Subcutaneous abdominal adipose tissue (tissue), 5 donors: ENCODE measurements around the gene GPC3.

Experiments used
- H3K27ac ChIP-seq: one replicate; pipeline ENCODE4 v1.7.0; 2013; ENCODE audit warnings: low read depth, mild to moderate bottlenecking, inconsistent platforms, low read length, moderate library complexity
- H3K27me3 ChIP-seq, 5 donors: one replicate each; pipeline ENCODE4 v1.7.0; 2013; ENCODE audit warnings: low read length in 5 of 5, inconsistent platforms in 1 of 5; ENCODE audit not compliant: control insufficient read depth in 5 of 5, insufficient read depth in 4 of 5
- H3K36me3 ChIP-seq, 5 donors: one replicate each; pipeline ENCODE4 v1.7.0; 2013; ENCODE audit warnings: low read length in 5 of 5; ENCODE audit not compliant: control insufficient read depth in 5 of 5, insufficient read depth in 5 of 5
- H3K4me1 ChIP-seq, 5 donors: one replicate each; pipeline ENCODE4 v1.7.0; 2013; ENCODE audit warnings: low read length in 5 of 5, mild to moderate bottlenecking in 3 of 5, moderate library complexity in 1 of 5; ENCODE audit not compliant: control insufficient read depth in 5 of 5, insufficient read depth in 5 of 5
- H3K4me3 ChIP-seq, 5 donors: one replicate each; pipeline ENCODE4 v1.7.0; 2013; ENCODE audit warnings: low read length in 5 of 5, low read depth in 1 of 5
- H3K9ac ChIP-seq, 5 donors: one replicate each; pipeline ENCODE4 v1.7.0; 2013; ENCODE audit warnings: low read length in 5 of 5, mild to moderate bottlenecking in 4 of 5, moderate library complexity in 3 of 5
- H3K9me3 ChIP-seq, 5 donors: one replicate each; pipeline ENCODE4 v1.7.0; 2013; ENCODE audit warnings: low read length in 5 of 5; ENCODE audit not compliant: control insufficient read depth in 5 of 5
- donor health status: healthy.
- donor health status: healthy.
- donor health status: healthy.
- donor health status: healthy.
- donor health status: healthy.

Gene GPC3

GRCh38 chrX:133645977-133646718 lies 339.2 kb downstream of the GPC3 start:
- Histone ChIP-seq H3K9me3 (no peaks in the 10 kb centered on the region), H3K27me3 (no peaks in the 10 kb centered on the region), H3K4me1 (peaks cover 0 to 16% (median 7%) of the 10 kb centered on the region in 5 donors), H3K9ac (no peak overlapping the region), H3K27ac (peak overlapping the region; percentile 6), H3K36me3 (no peaks in the 10 kb centered on the region), H3K4me3 (no peak overlapping the region)

GRCh38 chrX:133645256-133645655 lies 340.1 kb downstream of the GPC3 start:
- Histone ChIP-seq H3K27ac (peak overlapping the region; percentile 6), H3K9me3 (no peaks in the 10 kb centered on the region), H3K36me3 (no peaks in the 10 kb centered on the region), H3K27me3 (peaks cover 0 to 2% (median 0%) of the 10 kb centered on the region in 5 donors), H3K9ac (no peak overlapping the region), H3K4me1 (peaks cover 0 to 16% (median 7%) of the 10 kb centered on the region in 5 donors), H3K4me3 (peak overlapping the region in 1 of 5 donors; percentile 19)

DNA sequence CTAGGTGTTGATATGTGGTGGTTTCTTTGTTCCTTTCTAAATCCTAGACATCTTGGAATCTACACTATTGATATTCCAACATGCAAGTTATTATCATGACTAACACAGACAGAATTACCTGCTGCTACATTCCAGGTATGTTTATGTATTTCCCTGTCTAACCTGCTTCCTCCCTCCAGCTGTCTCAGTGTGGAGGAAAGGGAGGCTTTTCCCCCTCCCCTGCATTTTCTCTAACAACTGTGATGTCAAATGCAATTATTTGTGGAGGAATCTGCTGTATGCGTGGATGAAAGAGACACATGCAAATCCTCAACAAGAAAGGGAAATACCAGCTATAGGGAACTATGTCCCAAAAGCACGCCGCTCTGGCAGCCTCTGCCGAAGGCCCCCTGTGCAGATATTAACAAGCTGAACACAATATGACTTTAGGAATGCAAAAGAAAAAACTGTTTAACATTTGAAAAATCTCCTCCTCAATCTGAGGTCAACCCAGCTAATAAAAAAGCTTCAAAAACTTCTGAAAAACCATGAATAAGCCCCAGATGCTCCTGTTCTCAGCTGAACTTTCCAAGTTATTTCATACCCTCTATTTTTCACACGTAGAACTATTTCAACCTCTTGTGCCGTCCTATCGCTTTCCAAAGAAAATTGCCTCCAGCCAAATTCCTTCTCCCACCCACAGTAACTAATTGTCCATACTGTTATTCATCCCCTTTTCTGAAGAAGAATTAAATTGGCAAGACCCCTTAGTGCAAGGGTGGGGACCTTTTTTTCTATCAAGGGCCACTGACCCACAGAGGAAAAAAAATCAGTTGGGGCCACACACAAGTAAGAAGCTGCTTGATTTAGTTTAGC lies 345.0 kb downstream of the GPC3 start:
- peaks cover 0 to 6% (median 0%) of the 10 kb centered on the region in 5 donors for H3K27me3 ChIP-seq
- no peak overlapping the region for H3K9ac ChIP-seq
- H3K9me3 ChIP-seq, result no peaks in the 10 kb centered on the region
- no peak overlapping the region for H3K27ac ChIP-seq
- H3K36me3 ChIP-seq, result no peaks in the 10 kb centered on the region
- H3K4me3 ChIP-seq, result no peak overlapping the region
- peaks cover 0 to 7% (median 0%) of the 10 kb centered on the region in 5 donors for H3K4me1 ChIP-seq

GRCh38 chrX:133639726-133640125 lies 345.7 kb downstream of the GPC3 start:
- H3K4me1 ChIP-seq, result peaks cover 0 to 4% (median 0%) of the 10 kb centered on the region in 5 donors
- H3K27ac ChIP-seq, result no peak overlapping the region
- no peaks in the 10 kb centered on the region for H3K9me3 ChIP-seq
- peaks cover 0 to 6% (median 0%) of the 10 kb centered on the region in 5 donors for H3K27me3 ChIP-seq
- no peaks in the 10 kb centered on the region for H3K36me3 ChIP-seq
- H3K9ac ChIP-seq, result no peak overlapping the region
- H3K4me3 ChIP-seq, result no peak overlapping the region

DNA sequence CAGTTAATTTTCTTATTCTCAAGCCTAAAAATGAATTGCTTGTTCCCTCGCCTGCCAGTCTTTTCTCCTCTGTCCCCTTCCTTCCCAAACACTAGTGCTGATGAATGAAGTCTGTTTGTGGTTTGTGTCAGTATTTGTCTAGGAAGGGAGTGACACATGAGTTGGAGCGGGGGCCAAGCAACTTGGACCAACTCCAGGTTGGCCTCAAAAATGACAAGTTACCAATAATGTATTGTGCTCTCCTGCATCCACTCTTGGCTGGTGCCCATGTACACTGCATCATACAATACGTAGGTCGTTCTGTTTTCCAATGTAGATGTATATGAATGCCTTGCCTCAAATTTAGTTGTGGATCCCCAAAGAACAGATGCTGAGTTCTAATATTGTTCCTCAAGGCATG lies 347.1 kb downstream of the GPC3 start:
- Histone ChIP-seq H3K4me3 (no peak overlapping the region), H3K36me3 (no peaks in the 10 kb centered on the region), H3K27ac (no peak overlapping the region), H3K9me3 (no peaks in the 10 kb centered on the region), H3K4me1 (peaks cover 0 to 4% (median 0%) of the 10 kb centered on the region in 5 donors), H3K27me3 (peaks cover 0 to 6% (median 0%) of the 10 kb centered on the region in 5 donors), H3K9ac (no peak overlapping the region)

DNA sequence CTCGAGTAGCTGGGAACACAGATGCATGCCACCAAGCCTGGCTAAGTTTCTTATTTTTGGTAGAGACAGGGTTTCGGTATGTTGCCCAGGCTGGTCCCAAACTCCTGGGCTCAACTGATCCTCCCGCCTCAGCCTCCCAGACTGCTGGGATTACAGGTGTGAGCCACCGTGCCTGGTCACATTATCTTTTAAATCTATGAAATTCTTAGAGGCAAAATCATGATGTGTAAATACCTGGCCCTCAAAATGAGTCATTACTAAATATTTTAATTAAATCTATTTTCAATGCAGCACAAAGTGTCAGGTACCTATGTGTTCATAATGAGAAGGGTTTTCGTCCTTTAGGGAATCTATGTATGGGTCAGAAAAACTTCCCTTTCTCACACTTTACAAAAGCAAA lies 347.6 kb downstream of the GPC3 start:
- H3K9ac ChIP-seq, result no peak overlapping the region
- peaks cover 0 to 4% (median 0%) of the 10 kb centered on the region in 5 donors for H3K4me1 ChIP-seq
- H3K4me3 ChIP-seq, result no peak overlapping the region
- no peaks in the 10 kb centered on the region for H3K9me3 ChIP-seq
- no peak overlapping the region for H3K27ac ChIP-seq
- peaks cover 0 to 6% (median 0%) of the 10 kb centered on the region in 5 donors for H3K27me3 ChIP-seq
- no peaks in the 10 kb centered on the region for H3K36me3 ChIP-seq

- no peak overlapping the region for H3K4me3 ChIP-seq
- peaks cover 0 to 4% (median 0%) of the 10 kb centered on the region in 5 donors for H3K4me1 ChIP-seq
- no peaks in the 10 kb centered on the region for H3K36me3 ChIP-seq
- H3K9ac ChIP-seq, result no peak overlapping the region
- no peak overlapping the region for H3K27ac ChIP-seq
- H3K9me3 ChIP-seq, result no peaks in the 10 kb centered on the region
- H3K27me3 ChIP-seq, result peaks cover 0 to 6% (median 0%) of the 10 kb centered on the region in 5 donors
Observed at GRCh38 chrX:133636009-133636408, 349.4 kb downstream of the GPC3 start.

GRCh38 chrX:133634416-133634815 lies 351.0 kb downstream of the GPC3 start:
- no peak overlapping the region for H3K4me3 ChIP-seq
- no peaks in the 10 kb centered on the region for H3K9me3 ChIP-seq
- H3K36me3 ChIP-seq, result no peaks in the 10 kb centered on the region
- H3K27me3 ChIP-seq, result peaks cover 0 to 6% (median 0%) of the 10 kb centered on the region in 5 donors
- no peak overlapping the region for H3K27ac ChIP-seq
- H3K4me1 ChIP-seq, result peaks cover 0 to 4% (median 0%) of the 10 kb centered on the region in 5 donors
- no peak overlapping the region for H3K9ac ChIP-seq

DNA sequence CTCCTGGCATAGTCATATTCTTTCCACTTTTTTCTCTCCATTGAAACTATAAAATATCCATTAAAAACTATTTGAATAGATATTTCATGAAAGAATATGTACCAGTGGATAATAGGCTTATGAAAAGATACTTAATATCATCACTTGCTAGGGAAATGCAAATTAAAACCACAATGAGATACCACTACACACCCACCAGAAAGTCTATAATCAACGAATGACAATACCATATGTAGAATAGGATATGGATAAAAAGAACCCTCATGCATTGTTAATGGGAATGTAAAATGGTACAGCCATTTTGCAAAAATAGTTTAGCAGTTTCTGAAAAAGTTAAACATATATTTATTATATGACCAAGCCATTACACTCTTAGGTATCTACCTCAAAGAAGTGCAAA lies 351.4 kb downstream of the GPC3 start:
- Histone ChIP-seq H3K36me3 (no peaks in the 10 kb centered on the region), H3K27me3 (peaks cover 0 to 4% (median 0%) of the 10 kb centered on the region in 5 donors), H3K4me3 (no peak overlapping the region), H3K4me1 (peaks cover 0 to 4% (median 0%) of the 10 kb centered on the region in 5 donors), H3K9ac (no peak overlapping the region), H3K27ac (no peak overlapping the region), H3K9me3 (no peaks in the 10 kb centered on the region)

GRCh38 chrX:133633162-133633561 lies 352.2 kb downstream of the GPC3 start:
- Histone ChIP-seq H3K27me3 (peaks cover 0 to 2% (median 0%) of the 10 kb centered on the region in 5 donors), H3K36me3 (no peaks in the 10 kb centered on the region), H3K4me3 (no peak overlapping the region), H3K27ac (no peak overlapping the region), H3K9ac (no peak overlapping the region), H3K4me1 (peaks cover 0 to 4% (median 0%) of the 10 kb centered on the region in 5 donors), H3K9me3 (no peaks in the 10 kb centered on the region)
